ENCODE data around the gene NCAM1.

NCAM1 gene

DNA sequence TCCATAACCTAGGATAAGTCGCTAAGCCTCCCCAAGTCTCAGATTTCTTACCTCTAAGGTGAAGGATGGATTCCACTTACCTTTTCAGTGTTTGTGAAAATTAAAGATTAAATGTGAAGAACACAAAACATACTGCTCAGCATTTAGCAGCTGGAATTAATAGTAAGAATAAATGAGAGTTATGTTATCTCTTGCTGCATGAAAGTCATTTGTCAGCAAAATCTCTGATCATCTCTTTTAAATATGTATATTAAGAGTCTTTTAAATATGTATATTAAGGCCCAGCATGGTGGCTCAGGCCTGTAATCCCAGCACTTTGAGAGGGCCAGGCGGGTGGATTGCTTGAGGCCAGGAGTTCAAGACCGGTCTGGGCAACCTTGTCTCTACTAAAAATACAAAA lies 280.8 kb downstream of the NCAM1 start (continued):
- TF ChIP-seq, protein P1, sequence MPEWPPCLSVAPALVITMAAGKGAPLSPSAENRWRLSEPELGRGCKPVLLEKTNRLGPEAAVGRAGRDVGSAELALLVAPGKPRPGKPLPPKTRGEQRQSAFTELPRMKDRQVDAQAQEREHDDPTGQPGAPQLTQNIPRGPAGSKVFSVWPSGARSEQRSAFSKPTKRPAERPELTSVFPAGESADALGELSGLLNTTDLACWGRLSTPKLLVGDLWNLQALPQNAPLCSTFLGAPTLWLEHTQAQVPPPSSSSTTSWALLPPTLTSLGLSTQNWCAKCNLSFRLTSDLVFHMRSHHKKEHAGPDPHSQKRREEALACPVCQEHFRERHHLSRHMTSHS (tag by site-specific recombination; IDR thresholded peaks at IDR 0.05) = no peak
- TF ChIP-seq ZNF175 (tag by site-specific recombination; IDR thresholded peaks at IDR 0.05) = no peak
- no peak for TF ChIP-seq ZIC2 (tag by site-specific recombination; IDR thresholded peaks at IDR 0.05)
- TF ChIP-seq ZBTB6 (tag by site-specific recombination; IDR thresholded peaks at IDR 0.05) = no peak

- ChIA-PET CTCF (no interaction called here), POLR2A (no interaction called here)
- Histone ChIP-seq H3K9me3 (ENCODE audit: control insufficient read depth, insufficient read depth, low read depth, low read length) (no peaks in the 10 kb centered on the region), H3K4me3 (ENCODE audit: low read depth, low read length) (no peak overlapping the region), H3K27ac (ENCODE audit: extremely low read depth, low read depth, low read length) (no peak overlapping the region), H3K36me3 (ENCODE audit: control insufficient read depth in 2 of 2, insufficient read depth in 1 of 2, low read length in 2 of 2) (peaks cover 0 to 17% of the 10 kb centered on the region in 2 experiments; a peak in 1 of 3 replicates), H3K4me1 (ENCODE audit: control insufficient read depth, insufficient read depth, low read length) (no peaks in the 10 kb centered on the region)
- TF ChIP-seq ZSCAN4 (tag by site-specific recombination; IDR thresholded peaks at IDR 0.05) (no peak), ZNF510 (tag by site-specific recombination; IDR thresholded peaks at IDR 0.05; ENCODE audit: insufficient replicate concordance) (no peak)
These were observed 281.7 kb downstream of the NCAM1 start for GRCh38 chr11:113242767-113243397.

GRCh38 chr11:113243696-113244095 lies 282.5 kb downstream of the NCAM1 start:
- CTCF ChIA-PET = no interaction called here
- Histone ChIP-seq H3K27ac (ENCODE audit: extremely low read depth, low read depth, low read length) (no peak overlapping the region), H3K36me3 (ENCODE audit: control insufficient read depth in 2 of 2, insufficient read depth in 1 of 2, low read length in 2 of 2) (peaks cover 0 to 10% of the 10 kb centered on the region in 2 experiments; a peak in 1 of 3 replicates), H3K4me3 (ENCODE audit: low read depth, low read length) (no peak overlapping the region), H3K9me3 (ENCODE audit: control insufficient read depth, insufficient read depth, low read depth, low read length) (no peaks in the 10 kb centered on the region), H3K4me1 (ENCODE audit: control insufficient read depth, insufficient read depth, low read length) (no peaks in the 10 kb centered on the region)
- POLR2A ChIA-PET = no interaction called here
- TF ChIP-seq, protein P2, sequence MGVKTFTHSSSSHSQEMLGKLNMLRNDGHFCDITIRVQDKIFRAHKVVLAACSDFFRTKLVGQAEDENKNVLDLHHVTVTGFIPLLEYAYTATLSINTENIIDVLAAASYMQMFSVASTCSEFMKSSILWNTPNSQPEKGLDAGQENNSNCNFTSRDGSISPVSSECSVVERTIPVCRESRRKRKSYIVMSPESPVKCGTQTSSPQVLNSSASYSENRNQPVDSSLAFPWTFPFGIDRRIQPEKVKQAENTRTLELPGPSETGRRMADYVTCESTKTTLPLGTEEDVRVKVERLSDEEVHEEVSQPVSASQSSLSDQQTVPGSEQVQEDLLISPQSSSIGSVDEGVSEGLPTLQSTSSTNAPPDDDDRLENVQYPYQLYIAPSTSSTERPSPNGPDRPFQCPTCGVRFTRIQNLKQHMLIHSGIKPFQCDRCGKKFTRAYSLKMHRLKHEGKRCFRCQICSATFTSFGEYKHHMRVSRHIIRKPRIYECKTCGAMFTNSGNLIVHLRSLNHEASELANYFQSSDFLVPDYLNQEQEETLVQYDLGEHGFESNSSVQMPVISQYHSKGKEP (tag by site-specific recombination; IDR thresholded peaks at IDR 0.05) = no peak
- TF ChIP-seq, protein P3, sequence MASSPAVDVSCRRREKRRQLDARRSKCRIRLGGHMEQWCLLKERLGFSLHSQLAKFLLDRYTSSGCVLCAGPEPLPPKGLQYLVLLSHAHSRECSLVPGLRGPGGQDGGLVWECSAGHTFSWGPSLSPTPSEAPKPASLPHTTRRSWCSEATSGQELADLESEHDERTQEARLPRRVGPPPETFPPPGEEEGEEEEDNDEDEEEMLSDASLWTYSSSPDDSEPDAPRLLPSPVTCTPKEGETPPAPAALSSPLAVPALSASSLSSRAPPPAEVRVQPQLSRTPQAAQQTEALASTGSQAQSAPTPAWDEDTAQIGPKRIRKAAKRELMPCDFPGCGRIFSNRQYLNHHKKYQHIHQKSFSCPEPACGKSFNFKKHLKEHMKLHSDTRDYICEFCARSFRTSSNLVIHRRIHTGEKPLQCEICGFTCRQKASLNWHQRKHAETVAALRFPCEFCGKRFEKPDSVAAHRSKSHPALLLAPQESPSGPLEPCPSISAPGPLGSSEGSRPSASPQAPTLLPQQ (tag by site-specific recombination; IDR thresholded peaks at IDR 0.05) = no peak
- TF ChIP-seq SP3 (tag by site-specific recombination; IDR thresholded peaks at IDR 0.05) (no peak), KLF7 (tag by site-specific recombination; IDR thresholded peaks at IDR 0.05; ENCODE audit: borderline replicate concordance) (no peak), ZNF37A (tag by site-specific recombination; IDR thresholded peaks at IDR 0.05) (no peak), ZNF707 (tag by site-specific recombination; IDR thresholded peaks at IDR 0.05) (no peak), ZNF423 (tag by site-specific recombination; IDR thresholded peaks at IDR 0.05) (no peak), ZNF596 (tag by site-specific recombination; IDR thresholded peaks at IDR 0.05) (no peak), ZNF514 (tag by site-specific recombination; IDR thresholded peaks at IDR 0.05) (no peak), ZNF391 (tag by site-specific recombination; IDR thresholded peaks at IDR 0.05; ENCODE audit: borderline replicate concordance, low read depth) (no peak), PRDM1 (tag by site-specific recombination; IDR thresholded peaks at IDR 0.05) (no peak), ZNF626 (tag by site-specific recombination; IDR thresholded peaks at IDR 0.05) (no peak)
- TF ChIP-seq, protein P4, sequence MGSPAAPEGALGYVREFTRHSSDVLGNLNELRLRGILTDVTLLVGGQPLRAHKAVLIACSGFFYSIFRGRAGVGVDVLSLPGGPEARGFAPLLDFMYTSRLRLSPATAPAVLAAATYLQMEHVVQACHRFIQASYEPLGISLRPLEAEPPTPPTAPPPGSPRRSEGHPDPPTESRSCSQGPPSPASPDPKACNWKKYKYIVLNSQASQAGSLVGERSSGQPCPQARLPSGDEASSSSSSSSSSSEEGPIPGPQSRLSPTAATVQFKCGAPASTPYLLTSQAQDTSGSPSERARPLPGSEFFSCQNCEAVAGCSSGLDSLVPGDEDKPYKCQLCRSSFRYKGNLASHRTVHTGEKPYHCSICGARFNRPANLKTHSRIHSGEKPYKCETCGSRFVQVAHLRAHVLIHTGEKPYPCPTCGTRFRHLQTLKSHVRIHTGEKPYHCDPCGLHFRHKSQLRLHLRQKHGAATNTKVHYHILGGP (tag by site-specific recombination; IDR thresholded peaks at IDR 0.05) = no peak
- TF ChIP-seq, protein P5, sequence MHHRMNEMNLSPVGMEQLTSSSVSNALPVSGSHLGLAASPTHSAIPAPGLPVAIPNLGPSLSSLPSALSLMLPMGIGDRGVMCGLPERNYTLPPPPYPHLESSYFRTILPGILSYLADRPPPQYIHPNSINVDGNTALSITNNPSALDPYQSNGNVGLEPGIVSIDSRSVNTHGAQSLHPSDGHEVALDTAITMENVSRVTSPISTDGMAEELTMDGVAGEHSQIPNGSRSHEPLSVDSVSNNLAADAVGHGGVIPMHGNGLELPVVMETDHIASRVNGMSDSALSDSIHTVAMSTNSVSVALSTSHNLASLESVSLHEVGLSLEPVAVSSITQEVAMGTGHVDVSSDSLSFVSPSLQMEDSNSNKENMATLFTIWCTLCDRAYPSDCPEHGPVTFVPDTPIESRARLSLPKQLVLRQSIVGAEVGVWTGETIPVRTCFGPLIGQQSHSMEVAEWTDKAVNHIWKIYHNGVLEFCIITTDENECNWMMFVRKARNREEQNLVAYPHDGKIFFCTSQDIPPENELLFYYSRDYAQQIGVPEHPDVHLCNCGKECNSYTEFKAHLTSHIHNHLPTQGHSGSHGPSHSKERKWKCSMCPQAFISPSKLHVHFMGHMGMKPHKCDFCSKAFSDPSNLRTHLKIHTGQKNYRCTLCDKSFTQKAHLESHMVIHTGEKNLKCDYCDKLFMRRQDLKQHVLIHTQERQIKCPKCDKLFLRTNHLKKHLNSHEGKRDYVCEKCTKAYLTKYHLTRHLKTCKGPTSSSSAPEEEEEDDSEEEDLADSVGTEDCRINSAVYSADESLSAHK (tag by site-specific recombination; IDR thresholded peaks at IDR 0.05) = no peak
- TF ChIP-seq, protein P6, sequence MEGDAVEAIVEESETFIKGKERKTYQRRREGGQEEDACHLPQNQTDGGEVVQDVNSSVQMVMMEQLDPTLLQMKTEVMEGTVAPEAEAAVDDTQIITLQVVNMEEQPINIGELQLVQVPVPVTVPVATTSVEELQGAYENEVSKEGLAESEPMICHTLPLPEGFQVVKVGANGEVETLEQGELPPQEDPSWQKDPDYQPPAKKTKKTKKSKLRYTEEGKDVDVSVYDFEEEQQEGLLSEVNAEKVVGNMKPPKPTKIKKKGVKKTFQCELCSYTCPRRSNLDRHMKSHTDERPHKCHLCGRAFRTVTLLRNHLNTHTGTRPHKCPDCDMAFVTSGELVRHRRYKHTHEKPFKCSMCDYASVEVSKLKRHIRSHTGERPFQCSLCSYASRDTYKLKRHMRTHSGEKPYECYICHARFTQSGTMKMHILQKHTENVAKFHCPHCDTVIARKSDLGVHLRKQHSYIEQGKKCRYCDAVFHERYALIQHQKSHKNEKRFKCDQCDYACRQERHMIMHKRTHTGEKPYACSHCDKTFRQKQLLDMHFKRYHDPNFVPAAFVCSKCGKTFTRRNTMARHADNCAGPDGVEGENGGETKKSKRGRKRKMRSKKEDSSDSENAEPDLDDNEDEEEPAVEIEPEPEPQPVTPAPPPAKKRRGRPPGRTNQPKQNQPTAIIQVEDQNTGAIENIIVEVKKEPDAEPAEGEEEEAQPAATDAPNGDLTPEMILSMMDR (tag by site-specific recombination; IDR thresholded peaks at IDR 0.05) = no peak

All from HEK293 (cell line).